Lower lobe of right lung (tissue), 2 donors: Measurements from ENCODE around the gene SEMA6A. TPM values are rescaled to one million over a fixed set of nuclear protein-coding genes. Genes with fewer than 3 reads are reported as not detected.

Experiments
- ATAC-seq, 2 donors: fragments of 200-7000 bp; cut with Tn5 transposase; one replicate each; pipeline ENCODE4 v1.9.1; 2020 to 2022; ENCODE audit warnings: mild to moderate bottlenecking in 2 of 2, moderate library complexity in 2 of 2
- DNase-seq: peaks from one replicate; pipeline ENCODE4 v3.0.0-alpha.2; 2020
- H3K27ac ChIP-seq: fragments of 200-600 bp; one replicate; pipeline ENCODE4 v1.8.0; 2022
- H3K27me3 ChIP-seq: fragments of 200-600 bp; one replicate; pipeline ENCODE4 v1.8.0; 2022; ENCODE audit warnings: low read depth
- H3K36me3 ChIP-seq: fragments of 200-600 bp; one replicate; pipeline ENCODE4 v1.8.0; 2022; ENCODE audit warnings: mild to moderate bottlenecking
- H3K4me1 ChIP-seq: fragments of 200-600 bp; one replicate; pipeline ENCODE4 v1.8.0; 2022
- H3K4me3 ChIP-seq: fragments of 200-600 bp; one replicate; pipeline ENCODE4 v1.8.0; 2022; ENCODE audit warnings: mild to moderate bottlenecking
- H3K9me3 ChIP-seq: fragments of 200-600 bp; one replicate; pipeline ENCODE4 v1.8.0; 2022
- CTCF ChIP-seq: fragments of 200-600 bp; IDR thresholded peaks from one replicate; pipeline ENCODE4 v1.8.0; 2022; ENCODE audit warnings: antibody characterized with exemption, mild to moderate bottlenecking
- intact Hi-C: fragments of 100-400 bp; cut with DNase I; formaldehyde crosslinking; loops from one replicate; pipeline ENCODE4 v1.11.0; 2022
- total RNA-seq: library from RNA; stranded (reverse); fragmentation: NEBNext Ultra II Directional; extraction: Animal tissue kit (Norgen Biotek cat#: 25700); gene quantifications from one replicate; pipeline ENCODE4 v1.2.1, GENCODE V29; 2021
- donor health status: DM: no; HTN: yes; CAD: no; lungs with severe emphysema.

The SEMA6A gene
- total RNA-seq, 1 donor from 2014 or later, result 44.3 TPM

DNA sequence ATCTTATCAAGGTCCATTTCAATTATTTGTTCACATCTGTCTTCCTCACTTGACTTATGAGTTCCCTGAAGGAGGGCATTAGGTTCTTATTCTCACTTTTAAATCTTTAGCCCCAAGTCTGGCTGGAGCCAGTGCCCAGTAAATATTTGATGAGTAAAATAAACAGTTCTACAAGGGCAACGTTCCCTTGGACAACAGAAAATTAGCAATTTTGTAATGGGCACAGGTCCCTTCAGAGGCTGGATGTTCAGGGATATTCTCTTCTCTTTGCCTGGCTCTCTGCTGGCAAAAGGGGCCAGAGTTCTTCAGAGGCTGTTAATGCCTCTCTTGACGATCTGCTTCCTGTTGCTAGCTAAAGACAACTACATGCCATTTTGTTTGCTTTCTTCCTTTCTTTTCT, 149.7 kb downstream of the SEMA6A start:
- TF ChIP-seq CTCF, result no peak
- intact Hi-C loops, result no loop called here
- Histone ChIP-seq H3K27me3 (no peaks in the 10 kb centered on the region), H3K4me3 (no peak overlapping the region), H3K4me1 (no peaks in the 10 kb centered on the region), H3K36me3 (no peaks in the 10 kb centered on the region), H3K9me3 (no peaks in the 10 kb centered on the region), H3K27ac (no peak overlapping the region)
- DNase-seq (no peak), ATAC-seq (no peak)

DNA sequence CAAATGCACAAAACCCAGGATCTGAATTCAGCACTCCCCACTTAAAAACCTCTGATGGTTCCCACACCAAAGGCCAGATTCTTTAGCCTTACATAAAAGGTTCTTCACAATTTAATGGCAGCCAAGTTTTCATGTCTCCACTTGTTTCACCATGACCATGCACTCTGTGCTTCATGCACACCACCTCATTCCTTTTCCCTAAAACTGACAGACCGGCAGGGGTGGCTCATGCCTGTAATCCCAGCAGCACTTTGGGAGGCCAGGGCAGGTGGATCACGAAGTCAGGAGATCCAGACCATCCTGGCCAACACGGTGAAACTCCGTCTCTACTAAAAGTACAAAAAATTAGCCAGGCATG, 150.4 kb downstream of the SEMA6A start:
- no peak for TF ChIP-seq CTCF
- H3K36me3 ChIP-seq, result no peaks in the 10 kb centered on the region
- ATAC-seq, result no peak
- H3K27ac ChIP-seq, result no peak overlapping the region
- H3K27me3 ChIP-seq, result no peaks in the 10 kb centered on the region
- no peaks in the 10 kb centered on the region for H3K4me1 ChIP-seq
- no peaks in the 10 kb centered on the region for H3K9me3 ChIP-seq
- no peak overlapping the region for H3K4me3 ChIP-seq
- no peak for DNase-seq
- intact Hi-C loops, result no loop called here

- ATAC-seq, result no peak
- no peaks in the 10 kb centered on the region for H3K4me1 ChIP-seq
Observed at GRCh38 chr5:116423587-116424257, 150.9 kb downstream of the SEMA6A start.

DNA sequence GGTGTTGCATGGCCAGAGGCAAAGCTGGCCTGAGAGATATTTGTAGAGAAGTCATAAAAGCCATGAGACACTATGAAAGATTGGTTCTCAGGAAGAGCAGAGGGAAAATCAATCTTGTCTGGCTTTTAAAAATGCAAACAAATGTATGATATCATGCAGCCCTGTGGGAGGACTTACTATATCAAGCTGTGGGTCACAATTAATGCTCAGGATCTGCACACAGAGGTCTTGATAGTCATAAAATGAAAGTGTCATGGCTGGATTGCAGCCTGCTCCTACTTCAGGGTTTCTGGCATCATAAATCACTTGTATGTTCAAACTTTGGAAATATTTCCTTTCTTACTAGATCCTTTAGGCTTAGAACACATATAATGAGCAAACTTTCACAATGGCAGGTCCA, 151.5 kb downstream of the SEMA6A start:
- Histone ChIP-seq H3K4me3 (no peak overlapping the region), H3K36me3 (no peaks in the 10 kb centered on the region), H3K4me1 (no peaks in the 10 kb centered on the region), H3K27ac (no peak overlapping the region), H3K9me3 (no peaks in the 10 kb centered on the region), H3K27me3 (no peaks in the 10 kb centered on the region)
- ATAC-seq, result no peak
- intact Hi-C loops, result no loop called here
- TF ChIP-seq CTCF, result no peak
- no peak for DNase-seq

More at GRCh38 chr5:116423587-116424257, 150.9 kb downstream of the SEMA6A start:
- DNase-seq, result no peak
- Histone ChIP-seq H3K27ac (no peak overlapping the region), H3K36me3 (no peaks in the 10 kb centered on the region), H3K27me3 (no peaks in the 10 kb centered on the region), H3K9me3 (no peaks in the 10 kb centered on the region), H3K4me3 (no peak overlapping the region)
- intact Hi-C loops, result no loop called here
- TF ChIP-seq CTCF, result no peak

GRCh38 chr5:116421080-116421629, 153.5 kb downstream of the SEMA6A start:
- no peaks in the 10 kb centered on the region for H3K9me3 ChIP-seq
- H3K4me3 ChIP-seq, result no peak overlapping the region
- no peaks in the 10 kb centered on the region for H3K4me1 ChIP-seq
- DNase-seq (no peak), ATAC-seq (no peak)
- intact Hi-C loops, result no loop called here
- no peaks in the 10 kb centered on the region for H3K27me3 ChIP-seq
- no peak for TF ChIP-seq CTCF
- H3K27ac ChIP-seq, result no peak overlapping the region
- no peaks in the 10 kb centered on the region for H3K36me3 ChIP-seq
